ENCODE measurements around the gene TBC1D2B. TPM values are rescaled to one million over a fixed set of nuclear protein-coding genes. Genes with fewer than 3 reads are reported as not detected.

TBC1D2B gene
- polyA plus RNA-seq, 1 donor from 2014 or later, result 9.4 TPM

GRCh38 chr15:78064544-78064943 is 13.0 kb downstream of the TBC1D2B start:
- no peaks in the 10 kb centered on the region for H3K36me3 ChIP-seq (ENCODE audit: insufficient read depth, low read length)
- TF ChIP-seq EP300 (conservative IDR thresholded peaks at IDR 0.05; ENCODE audit: poor library complexity, severe bottlenecking) (no peak), EZH2 (IDR thresholded peaks at IDR 0.05; ENCODE audit: borderline replicate concordance, insufficient read depth, low read length, poor library complexity, severe bottlenecking) (no peak), RAD21 (conservative IDR thresholded peaks at IDR 0.05) (no peak), TAF1 (IDR thresholded peaks at IDR 0.05; ENCODE audit: low read depth) (no peak), POLR2AphosphoS5 (IDR thresholded peaks at IDR 0.05) (no peak), MXI1 (conservative IDR thresholded peaks at IDR 0.05; ENCODE audit: poor library complexity, severe bottlenecking) (no peak)
- no peak overlapping the region for H2AFZ ChIP-seq (ENCODE audit: low read depth, low read length)
- no peak overlapping the region for H3K9ac ChIP-seq (ENCODE audit: low read length)
- no peak overlapping the region for H3K27ac ChIP-seq (ENCODE audit: low read length)
- no peak overlapping the region for H3K4me3 ChIP-seq (ENCODE audit: low read length)
- peaks cover 8% of the 10 kb centered on the region for H3K79me2 ChIP-seq (replicated peaks; ENCODE audit: insufficient read depth, low read length)
- no peaks in the 10 kb centered on the region for H3K9me2 ChIP-seq (ENCODE audit: insufficient read depth, low read length)
- H3F3A ChIP-seq (ENCODE audit: insufficient read depth, low read length, poor library complexity, severe bottlenecking), result no peaks in the 10 kb centered on the region
- H3K9me3 ChIP-seq (ENCODE audit: low read length), result no peaks in the 10 kb centered on the region
- no peaks in the 10 kb centered on the region for H3K27me3 ChIP-seq (ENCODE audit: insufficient read depth, low read depth, low read length)
- no peaks in the 10 kb centered on the region for H4K20me1 ChIP-seq (ENCODE audit: insufficient read depth)
- H3K4me2 ChIP-seq (ENCODE audit: low read length), result no peak overlapping the region

- Histone ChIP-seq H3F3A (ENCODE audit: insufficient read depth, low read length, poor library complexity, severe bottlenecking) (no peaks in the 10 kb centered on the region), H3K9ac (ENCODE audit: low read length) (no peak overlapping the region), H3K27me3 (ENCODE audit: insufficient read depth, low read depth, low read length) (no peaks in the 10 kb centered on the region), H3K36me3 (ENCODE audit: insufficient read depth, low read length) (no peaks in the 10 kb centered on the region), H3K4me3 (ENCODE audit: low read length) (no peak overlapping the region), H3K79me2 (replicated peaks; ENCODE audit: insufficient read depth, low read length) (peaks cover 8% of the 10 kb centered on the region), H3K27ac (ENCODE audit: low read length) (no peak overlapping the region), H3K9me2 (ENCODE audit: insufficient read depth, low read length) (no peaks in the 10 kb centered on the region), H4K20me1 (ENCODE audit: insufficient read depth) (no peaks in the 10 kb centered on the region), H3K4me2 (ENCODE audit: low read length) (no peak overlapping the region), H3K9me3 (ENCODE audit: low read length) (no peaks in the 10 kb centered on the region), H2AFZ (ENCODE audit: low read depth, low read length) (no peak overlapping the region)
- TF ChIP-seq RAD21 (conservative IDR thresholded peaks at IDR 0.05) (no peak), REST (IDR thresholded peaks at IDR 0.05; ENCODE audit: borderline replicate concordance) (no peak), EZH2 (IDR thresholded peaks at IDR 0.05; ENCODE audit: borderline replicate concordance, insufficient read depth, low read length, poor library complexity, severe bottlenecking) (no peak), CTCF (IDR thresholded peaks at IDR 0.05; ENCODE audit: poor library complexity, severe bottlenecking) (no peak), MXI1 (conservative IDR thresholded peaks at IDR 0.05; ENCODE audit: poor library complexity, severe bottlenecking) (no peak), POLR2AphosphoS5 (IDR thresholded peaks at IDR 0.05) (no peak), EP300 (conservative IDR thresholded peaks at IDR 0.05; ENCODE audit: poor library complexity, severe bottlenecking) (no peak), TAF1 (IDR thresholded peaks at IDR 0.05; ENCODE audit: low read depth) (no peak), SMC3 (conservative IDR thresholded peaks at IDR 0.05; ENCODE audit: poor library complexity) (no peak)
Measured at GRCh38 chr15:78063970-78064385, 13.5 kb downstream of the TBC1D2B start.

Data from neural cell (in vitro differentiated cells).